GM21528 (cell line): ENCODE results near the gene CCDC124.
"Not testable (repeated sequence)": the region's sequence is repeated elsewhere in the genome, so short reads cannot be mapped to it uniquely, and the experiment has no call there.

Experiments
- ATAC-seq: cut with Tn5 transposase; IDR thresholded peaks from one replicate; pipeline ENCODE4 v1.9.1; 2021; ENCODE audit warnings: mild to moderate bottlenecking, moderate library complexity; ENCODE audit not compliant: unreplicated experiment, low FRiP score

Gene CCDC124

GRCh38 chr19:17977488-17977887, 44.7 kb downstream of the CCDC124 start:
- no peak for ATAC-seq

- no peak for ATAC-seq
Observed at GRCh38 chr19:17981611-17982010, 48.8 kb downstream of the CCDC124 start.

- no peak for ATAC-seq
Observed at GRCh38 chr19:17982430-17982829, 49.6 kb downstream of the CCDC124 start.

GRCh38 chr19:17985037-17985818, 52.4 kb downstream of the CCDC124 start:
- no peak for ATAC-seq

- ATAC-seq, result not testable (repeated sequence)
Observed at GRCh38 chr19:17986569-17986968, 53.8 kb downstream of the CCDC124 start.

- ATAC-seq, result no peak
Observed at GRCh38 chr19:17988161-17988560, 55.3 kb downstream of the CCDC124 start.

GRCh38 chr19:17989425-17990094, 56.7 kb downstream of the CCDC124 start:
- ATAC-seq, result no peak

GRCh38 chr19:17993076-17993813, 60.4 kb downstream of the CCDC124 start:
- no peak for ATAC-seq
